ENCODE results near the gene CPXM2.

Gene CPXM2

GRCh38 chr10:123837756-123838155 lies 53.9 kb downstream of the CPXM2 start:
- TF ChIP-seq ZNF274 (IDR thresholded peaks at IDR 0.05; ENCODE audit: low read depth, low read length), result no peak
- H3K4me3 ChIP-seq (ENCODE audit: low read length), result no peak overlapping the region

GRCh38 chr10:123836418-123837145 lies 55.0 kb downstream of the CPXM2 start:
- H3K4me3 ChIP-seq (ENCODE audit: low read length), result no peak overlapping the region
- TF ChIP-seq ZNF274 (IDR thresholded peaks at IDR 0.05; ENCODE audit: low read depth, low read length), result no peak

- TF ChIP-seq ZNF274 (IDR thresholded peaks at IDR 0.05; ENCODE audit: low read depth, low read length), result no peak
Measured at GRCh38 chr10:123835575-123835974, 56.0 kb downstream of the CPXM2 start.

GRCh38 chr10:123833170-123833850 lies 58.3 kb downstream of the CPXM2 start:
- H3K4me3 ChIP-seq (ENCODE audit: low read length), result no peak overlapping the region
- no peak for TF ChIP-seq ZNF274 (IDR thresholded peaks at IDR 0.05; ENCODE audit: low read depth, low read length)

More at GRCh38 chr10:123835575-123835974, 56.0 kb downstream of the CPXM2 start:
- no peak overlapping the region for H3K4me3 ChIP-seq (ENCODE audit: low read length)

GRCh38 chr10:123831259-123831658 lies 60.3 kb downstream of the CPXM2 start:
- no peak for TF ChIP-seq ZNF274 (IDR thresholded peaks at IDR 0.05; ENCODE audit: low read depth, low read length)
- H3K4me3 ChIP-seq (ENCODE audit: low read length), result no peak overlapping the region

GRCh38 chr10:123821136-123821535 lies 70.5 kb downstream of the CPXM2 start:
- no peak for TF ChIP-seq ZNF274 (IDR thresholded peaks at IDR 0.05; ENCODE audit: low read depth, low read length)
- no peak overlapping the region for H3K4me3 ChIP-seq (ENCODE audit: low read length)

- H3K4me3 ChIP-seq (ENCODE audit: low read length), result no peak overlapping the region
- TF ChIP-seq ZNF274 (IDR thresholded peaks at IDR 0.05; ENCODE audit: low read depth, low read length), result no peak
Measured at GRCh38 chr10:123809632-123810031, 82.0 kb downstream of the CPXM2 start.

- no peak for TF ChIP-seq ZNF274 (IDR thresholded peaks at IDR 0.05; ENCODE audit: low read depth, low read length)
- H3K4me3 ChIP-seq (ENCODE audit: low read length), result no peak overlapping the region
Measured at GRCh38 chr10:123808906-123809305, 82.7 kb downstream of the CPXM2 start.

- H3K4me3 ChIP-seq (ENCODE audit: low read length), result no peak overlapping the region
- no peak for TF ChIP-seq ZNF274 (IDR thresholded peaks at IDR 0.05; ENCODE audit: low read depth, low read length)
Measured at GRCh38 chr10:123808286-123808685, 83.3 kb downstream of the CPXM2 start.

GRCh38 chr10:123807444-123808035 lies 84.1 kb downstream of the CPXM2 start:
- no peak for TF ChIP-seq ZNF274 (IDR thresholded peaks at IDR 0.05; ENCODE audit: low read depth, low read length)
- H3K4me3 ChIP-seq (ENCODE audit: low read length), result no peak overlapping the region

GRCh38 chr10:123804716-123805115 lies 86.9 kb downstream of the CPXM2 start:
- TF ChIP-seq ZNF274 (IDR thresholded peaks at IDR 0.05; ENCODE audit: low read depth, low read length), result no peak
- H3K4me3 ChIP-seq (ENCODE audit: low read length), result no peak overlapping the region

GRCh38 chr10:123800821-123801220 lies 90.8 kb downstream of the CPXM2 start:
- no peak overlapping the region for H3K4me3 ChIP-seq (ENCODE audit: low read length)
- no peak for TF ChIP-seq ZNF274 (IDR thresholded peaks at IDR 0.05; ENCODE audit: low read depth, low read length)

GRCh38 chr10:123800289-123800688 lies 91.3 kb downstream of the CPXM2 start:
- no peak for TF ChIP-seq ZNF274 (IDR thresholded peaks at IDR 0.05; ENCODE audit: low read depth, low read length)
- H3K4me3 ChIP-seq (ENCODE audit: low read length), result no peak overlapping the region

GRCh38 chr10:123798856-123799255 lies 92.8 kb downstream of the CPXM2 start:
- no peak for TF ChIP-seq ZNF274 (IDR thresholded peaks at IDR 0.05; ENCODE audit: low read depth, low read length)

GRCh38 chr10:123797813-123798212 lies 93.8 kb downstream of the CPXM2 start:
- no peak overlapping the region for H3K4me3 ChIP-seq (ENCODE audit: low read length)
- TF ChIP-seq ZNF274 (IDR thresholded peaks at IDR 0.05; ENCODE audit: low read depth, low read length), result no peak

More at GRCh38 chr10:123798856-123799255, 92.8 kb downstream of the CPXM2 start:
- no peak overlapping the region for H3K4me3 ChIP-seq (ENCODE audit: low read length)
